Measurements from ENCODE around the gene WWOX.

The WWOX gene

DNA sequence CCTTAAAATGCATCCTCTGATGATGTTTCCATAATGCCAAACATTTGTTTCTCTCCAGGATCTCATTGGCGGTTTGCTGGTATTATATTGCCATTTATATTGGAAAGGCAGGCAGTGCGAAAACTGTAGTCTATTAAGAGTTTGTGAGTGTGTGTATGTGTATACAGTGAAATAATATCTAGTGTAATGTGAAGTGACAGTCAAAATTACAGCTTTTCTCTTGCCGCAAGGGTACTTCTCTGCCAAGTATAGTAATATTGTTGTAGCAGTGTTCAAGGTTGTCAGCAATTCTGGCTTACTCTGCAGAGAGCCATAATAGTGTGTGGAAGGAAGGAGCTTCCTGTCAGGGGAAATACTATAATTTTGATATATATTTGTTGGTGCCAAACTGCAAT, 178.6 kb downstream of the WWOX start:
- Mint-ChIP-seq H3K36me3 (ENCODE audit: low read depth) (no peaks in the 10 kb centered on the region), H3K27me3 (ENCODE audit: low read depth) (no peaks in the 10 kb centered on the region), H3K9me3 (no peaks in the 10 kb centered on the region), H3K4me1 (ENCODE audit: low read depth) (no peaks in the 10 kb centered on the region), H3K4me3 (no peak overlapping the region), H3K27ac (no peak overlapping the region)
- DNase-seq (ENCODE audit: low spot score) = no peak

DNA sequence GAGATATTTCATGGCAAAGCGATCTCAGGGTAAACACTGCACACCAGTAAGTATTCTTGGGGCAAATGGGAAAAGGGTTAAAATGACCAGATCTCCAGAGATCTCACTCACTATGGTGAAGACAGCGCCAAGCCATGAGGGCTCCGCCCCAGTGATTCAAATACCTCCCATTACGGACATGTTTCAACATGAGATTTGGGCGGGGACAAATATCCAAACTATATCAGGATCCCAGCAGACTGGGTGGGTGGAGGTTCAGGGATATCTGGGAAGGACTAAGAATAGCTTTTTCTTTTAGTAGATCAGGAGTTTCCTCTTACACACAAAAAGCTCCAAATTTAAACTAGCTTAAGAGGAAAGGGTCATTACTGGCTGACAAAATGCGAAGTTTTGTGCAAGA, 181.7 kb downstream of the WWOX start:
- Mint-ChIP-seq H3K27ac (no peak overlapping the region), H3K9me3 (no peaks in the 10 kb centered on the region), H3K4me1 (ENCODE audit: low read depth) (no peaks in the 10 kb centered on the region), H3K27me3 (ENCODE audit: low read depth) (no peaks in the 10 kb centered on the region), H3K36me3 (ENCODE audit: low read depth) (no peaks in the 10 kb centered on the region), H3K4me3 (no peak overlapping the region)
- no peak for DNase-seq (ENCODE audit: low spot score)

DNA sequence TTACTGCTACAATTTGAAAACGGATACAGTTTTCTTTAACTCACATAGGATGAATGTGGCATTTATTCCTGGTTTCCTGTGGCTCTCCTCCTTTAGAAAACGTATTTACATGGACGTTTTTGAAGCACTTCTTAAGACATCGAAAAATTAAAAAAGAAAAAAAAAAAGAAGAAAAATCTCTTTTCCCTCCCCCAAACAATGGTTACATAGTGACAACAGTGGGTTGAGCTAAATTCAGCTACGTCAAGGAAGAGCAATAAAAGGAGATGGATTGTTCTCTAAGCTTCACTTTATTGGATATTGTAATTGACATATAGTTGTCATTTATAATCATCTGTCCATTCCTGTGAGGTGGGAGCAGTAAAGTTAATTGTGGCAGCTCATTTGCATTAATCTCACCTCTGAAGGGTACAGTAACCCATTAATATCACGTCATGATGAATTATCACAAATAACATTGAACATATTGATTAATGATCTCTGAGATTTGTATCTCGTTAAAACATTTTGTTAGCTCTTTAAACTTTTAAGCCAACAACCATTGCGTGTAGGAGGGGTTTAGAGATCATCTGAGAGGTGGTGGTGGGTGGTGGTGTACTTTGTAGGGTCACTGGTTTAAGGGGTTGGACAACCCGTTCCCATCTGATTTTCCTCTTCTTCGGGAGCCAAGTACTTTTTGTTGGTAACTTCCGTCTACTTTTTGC, 184.2 kb downstream of the WWOX start:
- Mint-ChIP-seq H3K4me1 (ENCODE audit: low read depth) (no peaks in the 10 kb centered on the region), H3K9me3 (no peaks in the 10 kb centered on the region), H3K27me3 (ENCODE audit: low read depth) (no peaks in the 10 kb centered on the region), H3K27ac (no peak overlapping the region), H3K4me3 (no peak overlapping the region), H3K36me3 (ENCODE audit: low read depth) (no peaks in the 10 kb centered on the region)
- no peak for DNase-seq (ENCODE audit: low spot score)

DNA sequence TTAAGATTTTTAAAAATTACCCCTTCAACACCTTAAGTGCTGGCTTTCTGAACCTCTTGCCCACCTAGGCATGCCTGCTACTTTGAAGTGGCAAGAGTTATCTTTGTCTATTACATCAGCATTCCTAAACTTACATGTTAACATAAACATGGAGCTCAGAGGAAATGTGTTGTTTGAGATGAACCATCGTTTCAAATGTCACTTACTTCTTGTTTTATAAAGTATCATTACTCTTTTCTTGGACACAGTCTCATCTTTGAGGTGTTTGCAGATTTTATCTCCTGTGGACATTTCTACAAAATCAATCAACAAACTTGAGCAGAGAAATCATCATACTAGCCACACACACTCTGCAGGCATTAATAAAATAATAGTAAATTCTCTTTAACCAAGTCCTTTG, 184.9 kb downstream of the WWOX start:
- Mint-ChIP-seq H3K4me1 (ENCODE audit: low read depth) (no peaks in the 10 kb centered on the region), H3K4me3 (no peak overlapping the region), H3K36me3 (ENCODE audit: low read depth) (no peaks in the 10 kb centered on the region), H3K27me3 (ENCODE audit: low read depth) (no peaks in the 10 kb centered on the region), H3K27ac (no peak overlapping the region), H3K9me3 (no peaks in the 10 kb centered on the region)
- no peak for DNase-seq (ENCODE audit: low spot score)

DNA sequence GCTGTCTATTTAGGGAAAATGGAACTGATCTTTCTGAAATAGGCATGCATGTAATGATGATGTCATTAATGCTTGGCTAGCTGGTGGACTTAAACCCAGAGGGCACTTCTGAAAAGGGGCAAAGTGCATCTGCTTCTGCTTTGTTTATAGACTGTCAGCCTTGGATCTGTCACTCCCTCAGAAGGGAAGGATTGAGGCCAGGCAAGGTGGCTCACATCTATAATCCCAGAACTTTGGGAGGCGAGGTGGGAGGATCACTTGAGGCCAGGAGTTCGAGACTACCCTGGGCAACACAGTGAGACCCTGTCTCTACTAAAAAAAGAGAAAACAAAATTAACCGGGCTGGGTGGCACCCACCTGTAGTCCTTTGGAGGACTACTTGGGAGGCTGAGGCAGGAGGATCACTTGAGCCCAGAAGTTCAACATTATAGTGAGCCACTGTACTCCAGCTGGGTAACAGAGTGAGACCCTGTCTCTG, 185.5 kb downstream of the WWOX start:
- no peak overlapping the region for H3K4me3 Mint-ChIP-seq

DNA sequence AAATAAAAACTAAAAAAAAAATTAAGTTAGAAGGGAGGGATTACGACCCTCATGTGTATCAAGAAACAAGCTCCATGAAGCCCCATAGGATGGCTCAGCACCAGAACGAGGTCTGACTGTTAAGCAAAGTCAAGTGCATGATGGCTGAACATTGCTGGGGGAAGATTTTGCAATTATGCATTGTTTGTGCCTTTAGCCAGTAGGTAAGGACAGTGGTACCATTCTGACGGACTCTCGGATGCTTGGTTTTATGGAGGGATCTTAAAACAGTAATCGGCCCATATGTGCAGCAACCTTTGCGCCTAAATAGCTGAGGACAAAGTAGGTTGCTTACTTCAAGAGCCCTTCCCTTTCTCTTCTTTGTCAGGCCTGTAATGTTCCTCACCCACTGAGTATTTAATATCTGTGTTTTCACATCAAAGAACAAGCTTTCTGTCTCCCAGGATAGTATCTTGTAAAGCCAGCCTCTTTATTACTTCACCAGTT, 186.0 kb downstream of the WWOX start:
- H3K4me1 Mint-ChIP-seq (ENCODE audit: low read depth) = no peaks in the 10 kb centered on the region
- no peaks in the 10 kb centered on the region for H3K27me3 Mint-ChIP-seq (ENCODE audit: low read depth)
- H3K4me3 Mint-ChIP-seq = no peak overlapping the region
- H3K36me3 Mint-ChIP-seq (ENCODE audit: low read depth) = no peaks in the 10 kb centered on the region
- H3K9me3 Mint-ChIP-seq = no peaks in the 10 kb centered on the region
- H3K27ac Mint-ChIP-seq = no peak overlapping the region
- no peak for DNase-seq (ENCODE audit: low spot score)

More for the DNA sequence above, 185.5 kb downstream of the WWOX start:
- Mint-ChIP-seq H3K4me1 (ENCODE audit: low read depth) (no peaks in the 10 kb centered on the region), H3K27ac (no peak overlapping the region), H3K9me3 (no peaks in the 10 kb centered on the region), H3K27me3 (ENCODE audit: low read depth) (no peaks in the 10 kb centered on the region), H3K36me3 (ENCODE audit: low read depth) (no peaks in the 10 kb centered on the region)
- DNase-seq (ENCODE audit: low spot score) = no peak

DNA sequence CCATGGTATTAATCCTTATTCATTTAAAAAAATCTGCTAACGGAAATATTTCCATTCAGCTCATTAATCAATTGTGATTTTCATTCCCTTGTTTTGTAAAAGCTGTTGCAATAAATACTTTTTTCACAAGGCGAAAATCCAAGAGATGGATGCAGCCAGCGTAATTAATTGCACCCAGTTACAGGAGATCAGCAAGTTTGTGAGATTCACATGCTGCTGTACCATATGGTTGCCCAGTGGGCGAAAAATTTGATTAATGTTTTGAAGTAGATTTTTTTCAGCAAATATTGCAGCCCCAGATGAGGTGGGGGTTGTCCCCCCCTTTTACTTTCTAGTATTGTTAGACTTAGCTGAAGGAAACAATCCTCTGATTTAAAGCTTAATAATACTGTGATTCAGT, 186.6 kb downstream of the WWOX start:
- no peaks in the 10 kb centered on the region for H3K9me3 Mint-ChIP-seq
- no peaks in the 10 kb centered on the region for H3K4me1 Mint-ChIP-seq (ENCODE audit: low read depth)
- no peaks in the 10 kb centered on the region for H3K27me3 Mint-ChIP-seq (ENCODE audit: low read depth)
- no peak overlapping the region for H3K27ac Mint-ChIP-seq
- no peak for DNase-seq (ENCODE audit: low spot score)
- H3K36me3 Mint-ChIP-seq (ENCODE audit: low read depth) = no peaks in the 10 kb centered on the region
- H3K4me3 Mint-ChIP-seq = no peak overlapping the region

DNA sequence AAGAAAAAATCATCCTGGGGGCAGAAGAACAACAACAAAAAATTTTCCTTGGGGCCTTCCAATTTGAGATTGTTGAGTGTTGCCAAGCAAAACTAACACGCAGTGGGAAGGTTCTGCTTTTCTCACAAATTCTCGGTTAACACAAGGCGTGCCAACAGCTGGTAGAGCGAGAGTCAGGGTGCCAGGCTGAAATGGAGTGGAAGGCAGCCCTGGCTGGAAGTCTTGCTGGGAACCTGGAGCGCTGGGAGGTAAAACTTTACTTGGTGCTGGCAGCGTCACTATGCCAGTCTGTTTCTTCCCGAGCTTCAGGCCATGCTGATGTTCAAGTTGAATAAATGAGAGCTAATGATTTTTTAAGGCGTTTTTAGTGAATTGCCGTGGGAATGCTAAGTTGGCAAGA, 189.4 kb downstream of the WWOX start:
- H3K4me3 Mint-ChIP-seq = no peak overlapping the region
- DNase-seq (ENCODE audit: low spot score) = no peak
- no peaks in the 10 kb centered on the region for H3K9me3 Mint-ChIP-seq
- H3K4me1 Mint-ChIP-seq (ENCODE audit: low read depth) = no peaks in the 10 kb centered on the region
- H3K27me3 Mint-ChIP-seq (ENCODE audit: low read depth) = no peaks in the 10 kb centered on the region
- no peaks in the 10 kb centered on the region for H3K36me3 Mint-ChIP-seq (ENCODE audit: low read depth)
- H3K27ac Mint-ChIP-seq = no peak overlapping the region

DNA sequence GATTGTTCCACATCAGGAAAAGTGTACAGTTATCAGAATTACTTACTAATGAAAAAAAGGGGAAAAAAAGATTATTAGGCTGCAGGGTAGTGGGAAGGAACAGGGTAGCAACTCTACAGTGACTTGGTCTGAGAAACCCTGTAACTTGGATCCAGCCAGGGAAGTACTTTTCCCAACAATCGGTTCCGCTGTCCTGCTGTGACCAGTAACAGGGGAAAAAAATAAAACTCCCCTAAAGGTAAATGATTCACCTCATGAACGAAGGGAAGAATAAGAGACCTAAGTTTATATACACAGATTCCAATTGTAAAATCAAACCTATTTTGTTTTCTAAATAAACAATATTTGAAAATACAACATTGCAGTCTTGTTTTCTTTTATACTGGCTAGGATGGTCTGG, 189.9 kb downstream of the WWOX start:
- Mint-ChIP-seq H3K9me3 (no peaks in the 10 kb centered on the region), H3K4me1 (ENCODE audit: low read depth) (no peaks in the 10 kb centered on the region), H3K27me3 (ENCODE audit: low read depth) (no peaks in the 10 kb centered on the region), H3K36me3 (ENCODE audit: low read depth) (no peaks in the 10 kb centered on the region), H3K27ac (no peak overlapping the region), H3K4me3 (no peak overlapping the region)
- no peak for DNase-seq (ENCODE audit: low spot score)

DNA sequence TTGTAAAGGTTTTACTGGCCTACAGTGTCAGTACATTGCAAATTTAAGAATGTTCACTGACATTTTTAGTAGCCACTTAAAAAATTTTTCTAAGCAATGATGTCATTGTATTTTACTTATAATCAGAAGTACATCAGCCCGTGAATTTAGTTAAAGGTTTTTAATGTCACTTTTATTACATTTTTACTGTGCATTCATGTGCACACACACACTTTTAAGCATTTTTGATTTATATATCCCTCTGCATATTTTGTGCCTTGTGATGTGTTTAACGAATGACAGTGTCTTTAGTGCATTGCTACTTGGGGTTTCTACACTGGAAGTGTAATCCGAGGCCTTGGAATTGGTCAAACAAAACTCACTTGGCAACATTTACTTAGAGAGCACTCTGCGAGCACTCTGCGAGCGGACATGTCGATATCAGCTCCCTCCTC, 190.4 kb downstream of the WWOX start:
- H3K27ac Mint-ChIP-seq = no peak overlapping the region
- no peaks in the 10 kb centered on the region for H3K4me1 Mint-ChIP-seq (ENCODE audit: low read depth)
- no peaks in the 10 kb centered on the region for H3K9me3 Mint-ChIP-seq

DNA sequence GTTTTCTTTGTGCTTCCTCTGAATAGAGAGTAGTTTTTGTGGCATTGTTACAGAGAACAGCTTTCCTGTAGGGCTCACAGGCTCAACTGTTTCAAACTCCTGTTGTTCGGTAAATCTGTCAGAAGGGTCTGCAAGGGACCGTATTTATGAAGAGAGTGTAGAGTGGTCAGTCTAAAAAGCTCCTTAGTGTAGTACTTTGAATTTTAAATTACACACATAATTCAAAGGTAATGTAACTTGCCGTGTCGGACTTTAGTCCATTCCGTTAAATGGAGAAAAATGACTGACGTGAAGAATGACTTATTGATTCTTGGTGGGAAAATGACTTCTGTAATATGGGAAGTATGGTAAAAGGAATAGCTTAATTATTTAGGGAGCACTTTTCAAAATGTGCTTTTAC, 190.9 kb downstream of the WWOX start:
- Mint-ChIP-seq H3K27ac (no peak overlapping the region), H3K9me3 (no peaks in the 10 kb centered on the region), H3K4me3 (no peak overlapping the region), H3K36me3 (ENCODE audit: low read depth) (no peaks in the 10 kb centered on the region), H3K27me3 (ENCODE audit: low read depth) (no peaks in the 10 kb centered on the region), H3K4me1 (ENCODE audit: low read depth) (no peaks in the 10 kb centered on the region)
- no peak for DNase-seq (ENCODE audit: low spot score)

More for the DNA sequence above, 190.4 kb downstream of the WWOX start:
- Mint-ChIP-seq H3K4me3 (no peak overlapping the region), H3K27me3 (ENCODE audit: low read depth) (no peaks in the 10 kb centered on the region), H3K36me3 (ENCODE audit: low read depth) (no peaks in the 10 kb centered on the region)
- DNase-seq (ENCODE audit: low spot score) = no peak

DNA sequence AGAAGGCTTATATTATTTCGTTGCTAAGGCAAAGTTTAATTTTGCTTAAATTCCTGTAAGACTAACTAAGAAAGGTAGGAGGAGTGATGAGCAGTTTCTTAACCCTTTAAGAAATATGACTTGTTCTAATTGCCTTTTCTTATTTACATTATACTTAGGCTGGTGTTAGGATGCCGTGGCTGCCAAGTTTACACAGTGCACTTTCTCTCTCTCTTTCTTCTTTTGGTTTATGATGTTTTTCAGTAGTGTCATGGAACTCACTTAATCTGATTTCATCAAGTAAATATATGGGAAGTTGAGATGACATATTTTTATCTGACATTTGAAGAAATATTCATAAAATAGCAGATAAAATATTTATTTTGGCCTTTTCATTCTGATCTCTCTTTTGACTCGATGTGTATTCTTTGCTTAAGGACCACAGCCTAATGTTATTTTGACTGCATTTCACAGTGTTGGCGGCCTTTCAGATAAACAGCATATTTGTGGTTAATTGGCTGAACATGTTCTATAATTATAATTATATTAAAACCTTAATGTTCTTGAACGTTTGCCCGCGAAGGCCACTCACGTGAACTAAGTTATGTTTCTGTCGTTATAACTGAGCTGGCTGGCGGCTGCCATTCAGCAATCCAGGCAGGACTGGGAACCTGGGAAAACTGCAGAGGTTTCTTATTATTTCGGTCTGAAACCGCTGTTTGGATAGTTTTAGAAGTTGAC, 191.6 kb downstream of the WWOX start:
- H3K27ac Mint-ChIP-seq = no peak overlapping the region
- H3K4me1 Mint-ChIP-seq (ENCODE audit: low read depth) = no peaks in the 10 kb centered on the region
- DNase-seq (ENCODE audit: low spot score) = no peak
- H3K9me3 Mint-ChIP-seq = no peaks in the 10 kb centered on the region
- no peak overlapping the region for H3K4me3 Mint-ChIP-seq
- H3K36me3 Mint-ChIP-seq (ENCODE audit: low read depth) = no peaks in the 10 kb centered on the region
- H3K27me3 Mint-ChIP-seq (ENCODE audit: low read depth) = no peaks in the 10 kb centered on the region

DNA sequence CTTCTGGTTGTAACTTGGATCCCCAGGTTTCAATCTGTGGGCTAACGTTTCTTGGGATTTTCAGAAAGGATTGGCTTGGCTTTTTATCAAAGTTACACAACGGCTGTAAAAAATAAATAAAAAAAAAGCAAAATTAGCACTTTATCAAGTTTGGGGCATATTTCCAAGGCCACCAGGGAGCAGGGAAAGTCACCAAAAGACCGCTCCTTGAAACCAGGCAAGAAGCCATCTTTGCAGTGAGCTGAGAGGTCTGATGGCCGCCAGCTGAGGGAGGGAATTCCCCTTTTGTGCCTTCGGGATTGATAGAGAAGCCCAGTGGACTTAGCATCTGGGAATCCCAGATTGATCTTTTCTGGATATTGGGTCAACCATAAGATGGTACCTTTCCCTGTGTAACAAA, 192.2 kb downstream of the WWOX start:
- H3K4me1 Mint-ChIP-seq (ENCODE audit: low read depth) = no peaks in the 10 kb centered on the region
- H3K9me3 Mint-ChIP-seq = no peaks in the 10 kb centered on the region
- H3K27ac Mint-ChIP-seq = no peak overlapping the region
- no peaks in the 10 kb centered on the region for H3K27me3 Mint-ChIP-seq (ENCODE audit: low read depth)
- no peak for DNase-seq (ENCODE audit: low spot score)
- H3K36me3 Mint-ChIP-seq (ENCODE audit: low read depth) = no peaks in the 10 kb centered on the region
- H3K4me3 Mint-ChIP-seq = no peak overlapping the region

DNA sequence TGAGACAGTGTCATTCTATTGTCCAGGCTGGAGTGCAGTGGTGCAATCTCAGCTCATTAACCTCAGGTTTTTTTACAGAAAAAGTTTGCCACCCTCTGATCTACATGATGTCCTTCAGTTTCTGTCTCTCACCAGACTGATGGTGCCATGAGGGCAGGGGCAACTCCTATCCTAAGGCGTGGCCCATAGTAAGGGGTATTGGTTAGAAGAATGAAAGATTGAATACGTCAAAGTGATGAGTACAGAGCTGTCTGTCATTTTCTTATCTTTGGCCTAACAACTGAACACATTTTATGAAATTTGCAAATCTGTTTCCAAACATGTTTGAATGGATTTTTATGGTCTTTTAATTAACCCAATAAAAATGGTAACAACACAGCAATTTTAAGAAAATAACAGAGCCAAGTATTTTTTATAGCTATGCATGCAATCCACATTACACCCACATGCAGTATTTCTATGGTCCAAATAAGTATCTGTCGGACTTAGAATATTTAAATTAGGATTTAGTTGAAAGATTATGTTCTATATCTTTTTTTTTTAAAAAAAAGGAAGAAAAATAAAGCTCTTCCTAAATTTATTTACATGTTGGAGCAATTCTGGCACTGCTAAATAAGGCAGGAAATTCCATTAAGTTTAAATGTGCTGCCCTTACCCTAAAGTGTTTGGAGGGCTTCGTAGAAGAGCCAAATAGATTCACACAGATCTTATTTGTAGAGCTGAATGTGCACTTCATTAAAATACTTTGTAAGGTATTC, 192.8 kb downstream of the WWOX start:
- Mint-ChIP-seq H3K27me3 (ENCODE audit: low read depth) (no peaks in the 10 kb centered on the region), H3K27ac (no peak overlapping the region), H3K36me3 (ENCODE audit: low read depth) (no peaks in the 10 kb centered on the region), H3K4me3 (no peak overlapping the region), H3K4me1 (ENCODE audit: low read depth) (no peaks in the 10 kb centered on the region), H3K9me3 (no peaks in the 10 kb centered on the region)
- DNase-seq (ENCODE audit: low spot score) = no peak
